Uterus (tissue), 4 donors: ENCODE data around the gene EPHA4. TPM values are rescaled to one million over a fixed set of nuclear protein-coding genes. Genes with fewer than 3 reads are reported as not detected.

Experiments
- DNase-seq, 2 donors: peaks; one replicate each; pipeline ENCODE4 v3.0.0-alpha.2; 2019 to 2020
- H3K27ac ChIP-seq, 2 donors: fragments of 200-600 bp; sonication (generic); 1 replicate in 1 of 2; 2 replicates in 1 of 2; pipeline ENCODE4 v1.5.1; 2016 to 2018
- H3K27me3 ChIP-seq, 2 donors: fragments of 200-600 bp; sonication (generic); one replicate each; pipeline ENCODE4 v1.5.1; 2018 to 2019; ENCODE audit warnings: control low read depth in 1 of 2
- H3K36me3 ChIP-seq, 2 donors: fragments of 200-600 bp; sonication (generic); one replicate each; pipeline ENCODE4 v1.5.1; 2019; ENCODE audit warnings: control low read depth in 1 of 2
- H3K4me1 ChIP-seq, 2 donors: fragments of 200-600 bp; sonication (generic); one replicate each; pipeline ENCODE4 v1.5.1; 2018 to 2019; ENCODE audit warnings: control low read depth in 1 of 2
- H3K4me3 ChIP-seq, 2 donors: fragments of 200-600 bp; sonication (generic); 1 replicate in 1 of 2; 2 replicates in 1 of 2; pipeline ENCODE4 v1.5.1; 2018 to 2019; ENCODE audit warnings: mild to moderate bottlenecking in 1 of 2
- H3K9me3 ChIP-seq, 2 donors: fragments of 200-600 bp; sonication (generic); one replicate each; pipeline ENCODE4 v1.5.1; 2019; ENCODE audit warnings: control low read depth in 1 of 2
- CTCF ChIP-seq, 4 experiments: fragments of 200-600 bp in 2 of 4; fragments of 450-650 bp in 2 of 4; sonication (generic) in 2 of 4; IDR thresholded peaks; one replicate each; pipeline ENCODE4 v1.5.1; 2016 to 2019; ENCODE audit warnings: antibody characterized with exemption in 4 of 4, mild to moderate bottlenecking in 2 of 4, moderate library complexity in 1 of 4
- POLR2A ChIP-seq, 2 donors: fragments of 450-650 bp; IDR thresholded peaks; one replicate each; pipeline ENCODE4 v1.6.1; 2016; ENCODE audit warnings: antibody characterized with exemption in 2 of 2, mild to moderate bottlenecking in 1 of 2, moderate library complexity in 1 of 2
- intact Hi-C: fragments of 100-400 bp; cut with DNase I; formaldehyde crosslinking; loops from one replicate; pipeline ENCODE4 v1.15.1; 2023; ENCODE audit warnings: low total_unique reads
- total RNA-seq, 4 donors: library from RNA; depleted of rRNA in 3 of 4; stranded (reverse); fragments of >200 nt in 3 of 4; gene quantifications; one replicate each; pipeline versions ENCODE4 v1.1.0 to v1.2.4, GENCODE V29; 2014 to 2023
- donor health status: DM: yes; HTN: yes; CAD: no.

Gene EPHA4
- total RNA-seq, 4 donors from 2014 or later: 45.6 to 84.7 (median 66.8) TPM

DNA sequence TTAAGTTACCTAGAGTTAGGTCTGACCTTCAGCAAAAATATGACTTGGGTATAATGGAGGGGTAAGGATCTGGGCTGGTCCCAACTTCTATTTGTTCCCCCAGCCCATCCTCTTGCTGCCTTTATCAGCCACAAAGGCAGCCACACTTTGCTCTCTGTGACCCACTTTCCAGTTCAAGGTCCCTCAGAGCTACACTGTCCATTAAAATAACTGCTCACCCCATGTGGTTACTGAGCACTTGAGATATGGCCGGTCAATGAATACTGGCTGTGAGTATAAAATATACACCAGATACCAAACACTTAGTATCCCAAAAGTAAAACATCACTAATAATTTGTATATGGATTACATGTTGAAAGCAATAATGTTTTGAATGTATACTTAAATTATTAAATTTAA is 67.2 kb downstream of the EPHA4 start:
- DNase-seq: no peak
- no peaks in the 10 kb centered on the region for H3K27me3 ChIP-seq
- no peak overlapping the region for H3K4me3 ChIP-seq
- no peaks in the 10 kb centered on the region for H3K4me1 ChIP-seq
- no peaks in the 10 kb centered on the region for H3K9me3 ChIP-seq
- TF ChIP-seq POLR2A (IDR thresholded peaks at IDR 0.05) (no peak), CTCF (IDR thresholded peaks at IDR 0.05) (no peak)
- H3K36me3 ChIP-seq: no peaks in the 10 kb centered on the region
- intact Hi-C loops: no loop called here
- H3K27ac ChIP-seq: no peak overlapping the region

GRCh38 chr2:221503965-221504364 is 68.1 kb downstream of the EPHA4 start:
- no peak for DNase-seq
- H3K9me3 ChIP-seq: no peaks in the 10 kb centered on the region
- H3K36me3 ChIP-seq: no peaks in the 10 kb centered on the region
- H3K27me3 ChIP-seq: no peaks in the 10 kb centered on the region
- TF ChIP-seq CTCF (IDR thresholded peaks at IDR 0.05) (no peak), POLR2A (IDR thresholded peaks at IDR 0.05) (no peak)
- intact Hi-C loops: no loop called here
- no peak overlapping the region for H3K27ac ChIP-seq
- no peaks in the 10 kb centered on the region for H3K4me1 ChIP-seq
- H3K4me3 ChIP-seq: no peak overlapping the region

GRCh38 chr2:221502270-221503010 is 69.7 kb downstream of the EPHA4 start:
- Histone ChIP-seq H3K27me3 (no peaks in the 10 kb centered on the region), H3K4me1 (no peaks in the 10 kb centered on the region), H3K36me3 (no peaks in the 10 kb centered on the region), H3K9me3 (no peaks in the 10 kb centered on the region), H3K27ac (no peak overlapping the region), H3K4me3 (no peak overlapping the region)
- DNase-seq: no peak
- intact Hi-C loops: no loop called here
- TF ChIP-seq POLR2A (IDR thresholded peaks at IDR 0.05): no peak

DNA sequence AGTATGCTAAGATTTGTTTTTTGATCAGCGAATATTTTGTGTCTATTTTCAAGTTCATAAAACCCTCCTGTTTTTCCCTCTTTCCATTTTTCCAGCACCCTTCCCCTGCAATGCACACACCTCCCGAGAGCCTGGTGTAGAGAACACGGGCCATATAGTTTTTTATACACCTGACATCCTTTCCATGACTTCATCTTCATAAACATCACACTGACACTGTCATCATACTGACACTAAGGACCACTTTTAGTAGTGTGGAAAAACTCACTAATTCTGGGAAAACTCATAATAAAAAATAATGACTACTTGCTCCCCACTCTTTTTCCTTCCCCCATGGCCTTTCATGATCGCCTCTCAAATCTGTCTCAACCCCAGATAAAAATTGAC is 70.2 kb downstream of the EPHA4 start:
- intact Hi-C loops: no loop called here
- H3K36me3 ChIP-seq: no peaks in the 10 kb centered on the region
- no peak overlapping the region for H3K27ac ChIP-seq
- no peak for TF ChIP-seq CTCF (IDR thresholded peaks at IDR 0.05)
- no peak for TF ChIP-seq POLR2A (IDR thresholded peaks at IDR 0.05)
- no peak overlapping the region for H3K4me3 ChIP-seq
- H3K9me3 ChIP-seq: no peaks in the 10 kb centered on the region
- H3K27me3 ChIP-seq: no peaks in the 10 kb centered on the region
- H3K4me1 ChIP-seq: no peaks in the 10 kb centered on the region
- DNase-seq: no peak

- no peak for DNase-seq
- no peaks in the 10 kb centered on the region for H3K36me3 ChIP-seq
- intact Hi-C loops: no loop called here
- H3K4me1 ChIP-seq: no peaks in the 10 kb centered on the region
- H3K9me3 ChIP-seq: no peaks in the 10 kb centered on the region
- H3K4me3 ChIP-seq: no peak overlapping the region
- TF ChIP-seq CTCF (IDR thresholded peaks at IDR 0.05): no peak
- TF ChIP-seq POLR2A (IDR thresholded peaks at IDR 0.05): no peak
- no peak overlapping the region for H3K27ac ChIP-seq
- no peaks in the 10 kb centered on the region for H3K27me3 ChIP-seq
Observed at GRCh38 chr2:221501210-221501882, 70.8 kb downstream of the EPHA4 start.
